GM13976 (cell line): ENCODE data around the gene SAMD4A.
A peak's percentile ranks its signal among the peaks of the same experiment; 100 is the strongest.

ENCODE experiments used
- DNase-seq: peaks from one replicate; pipeline ENCODE4 v3.0.0; 2012; ENCODE audit warnings: low spot score
- CTCF ChIP-seq: IDR thresholded peaks from 2 replicates; pipeline ENCODE4 v1.5.1; 2012; ENCODE audit warnings: borderline replicate concordance, mild to moderate bottlenecking; ENCODE audit not compliant: insufficient read depth; ENCODE audit errors: extremely low read depth, missing control alignments, control extremely low read depth
- in situ Hi-C: fragments of 300-500 bp; cut with MboI; formaldehyde crosslinking; loops from one replicate; pipeline ENCODE4 v1.12.0; 2022; ENCODE audit warnings: low sequenced_read_pairs, mixed read lengths, inconsistent platforms; ENCODE audit not compliant: unreplicated experiment

The SAMD4A gene

GRCh38 chr14:54772451-54772881 is 205.5 kb downstream of the SAMD4A start:
- DNase-seq: no peak
- in situ Hi-C loops: loop anchor here (5.0 kb wide), 1 partner anchor 205 kb away; the partner anchor contains the start of gene SAMD4A
- TF ChIP-seq CTCF: no peak

- peak; percentile 82 for DNase-seq
- TF ChIP-seq CTCF: peak; percentile 29
- in situ Hi-C loops: loop anchor here (5.0 kb wide), 1 partner anchor 206 kb away; the partner anchor contains the start of gene SAMD4A
These were observed 206.5 kb downstream of the SAMD4A start for GRCh38 chr14:54773171-54774006.

- no peak for TF ChIP-seq CTCF
- no peak for DNase-seq
- in situ Hi-C loops: loop anchor here (5.0 kb wide), 1 partner anchor 208 kb away; the partner anchor contains the start of gene SAMD4A
These were observed 207.9 kb downstream of the SAMD4A start for GRCh38 chr14:54774824-54775223.

GRCh38 chr14:54775486-54776140 is 208.7 kb downstream of the SAMD4A start:
- TF ChIP-seq CTCF: no peak
- DNase-seq: no peak
- in situ Hi-C loops: no loop called here

GRCh38 chr14:54776361-54777001 is 209.6 kb downstream of the SAMD4A start:
- in situ Hi-C loops: no loop called here
- no peak for TF ChIP-seq CTCF
- peak; percentile 62 for DNase-seq

GRCh38 chr14:54777395-54777794 is 210.5 kb downstream of the SAMD4A start:
- in situ Hi-C loops: no loop called here
- TF ChIP-seq CTCF: no peak
- no peak for DNase-seq
